Stomach (tissue), 9 donors: Measurements from ENCODE around the gene TP53BP2. TPM values are rescaled to one million over a fixed set of nuclear protein-coding genes. Genes with fewer than 3 reads are reported as not detected.
A peak's percentile ranks its signal among the peaks of the same experiment; 100 is the strongest.

Experiments
- DNase-seq, 2 donors: peaks; one replicate each; pipeline versions ENCODE4 v3.0.0 to v3.0.0-alpha.2; 2013 to 2019
- H3K27ac ChIP-seq, 5 donors: fragments of 200-600 bp in 4 of 5; sonication (generic) in 4 of 5; one replicate each; pipeline ENCODE4 v1.5.1; 2013 to 2019; ENCODE audit warnings: mild to moderate bottlenecking in 1 of 5, moderate library complexity in 1 of 5
- H3K27me3 ChIP-seq, 3 donors: fragments of 200-600 bp; sonication (generic); one replicate each; pipeline ENCODE4 v1.5.1; 2017 to 2019; ENCODE audit warnings: mixed run types in 1 of 3
- H3K36me3 ChIP-seq, 4 donors: fragments of 200-600 bp; sonication (generic); 1 replicate in 3 of 4; 2 replicates in 1 of 4; pipeline ENCODE4 v1.5.1; 2016 to 2019
- H3K4me1 ChIP-seq, 4 donors: fragments of 200-600 bp; sonication (generic); one replicate each; pipeline ENCODE4 v1.5.1; 2016 to 2019
- H3K4me3 ChIP-seq, 4 donors: fragments of 200-600 bp; sonication (generic) in 3 of 4; one replicate each; pipeline ENCODE4 v1.5.1; 2016 to 2019; ENCODE audit warnings: mild to moderate bottlenecking in 1 of 4
- H3K9me3 ChIP-seq, 4 donors: fragments of 200-600 bp; sonication (generic); one replicate each; pipeline ENCODE4 v1.5.1; 2016 to 2019
- CTCF ChIP-seq, 7 experiments: fragments of 450-650 bp in 4 of 7; fragments of 200-600 bp in 3 of 7; sonication (generic) in 3 of 7; IDR thresholded peaks; one replicate each; pipeline ENCODE4 v1.5.1; 2016 to 2019; ENCODE audit warnings: antibody characterized with exemption in 7 of 7, control low read depth in 2 of 7, mild to moderate bottlenecking in 1 of 7
- EP300 ChIP-seq: sonication (generic); formaldehyde crosslinking; IDR thresholded peaks from one replicate; pipeline ENCODE4 v1.6.1; 2017; ENCODE audit warnings: antibody characterized with exemption
- POLR2A ChIP-seq, 4 donors: fragments of 450-650 bp; IDR thresholded peaks; one replicate each; pipeline ENCODE4 v1.6.1; 2016; ENCODE audit warnings: antibody characterized with exemption in 4 of 4, control low read depth in 2 of 4, mild to moderate bottlenecking in 1 of 4, moderate library complexity in 1 of 4
- POLR2AphosphoS5 ChIP-seq, 3 donors: sonication (generic); formaldehyde crosslinking; IDR thresholded peaks; one replicate each; pipeline ENCODE4 v1.6.1; 2016; ENCODE audit warnings: antibody characterized with exemption in 3 of 3
- WGBS, 5 donors: extraction: QIAGEN DNeasy Blood & Tissue Kit in 3 of 5; methylation state at CpG; one replicate each; pipeline versions ENCODE4 v1.1.5 to v1.1.7; 2013 to 2018; 5-methylcytosine and 5-hydroxymethylcytosine counted together
- intact Hi-C: fragments of 100-400 bp; cut with DNase I; formaldehyde crosslinking; loops from one replicate; pipeline ENCODE4 v1.15.1; 2023; ENCODE audit warnings: low total_unique reads
- polyA plus RNA-seq, 3 donors: library from polyadenylated mRNA; stranded (reverse); fragments of 200-250 nt; gene quantifications; one replicate each; pipeline ENCODE4 v1.2.3, GENCODE V29; 2013
- total RNA-seq, 5 donors: library from RNA; depleted of rRNA; stranded (reverse); fragments of >200 nt; gene quantifications; one replicate each; pipeline versions ENCODE4 v1.1.0 to v1.2.3, GENCODE V29; 2014 to 2016
- donor health status: healthy with polysubstance abuse.
- donor health status: Bipolar disorder and iron deficiency.
- donor health status: healthy.

Gene TP53BP2
- total and polyA plus RNA-seq, 8 donors: 6.9 to 157 (median 32.9) TPM

- DNase-seq: peak; percentile 50 to 74
- Histone ChIP-seq H3K9me3 (no peaks in the 10 kb centered on the region), H3K27me3 (no peaks in the 10 kb centered on the region), H3K36me3 (peaks cover 73 to 94% (median 84%) of the 10 kb centered on the region in 4 donors), H3K27ac (peak overlapping the region; percentile 72 to 89 (median 83)), H3K4me1 (peaks cover 22 to 58% (median 32%) of the 10 kb centered on the region in 4 donors), H3K4me3 (peak overlapping the region in 3 of 4 donors; percentile 3 to 50 (median 49))
- intact Hi-C loops: no loop called here
- 15 to 36% (median 22%) methylated on average over 4 of the region's 4 CpGs for WGBS, 5 donors
- no peak for TF ChIP-seq POLR2A (IDR thresholded peaks at IDR 0.05)
- TF ChIP-seq EP300: no peak
- no peak for TF ChIP-seq POLR2AphosphoS5 (IDR thresholded peaks at IDR 0.05)
- no peak for TF ChIP-seq CTCF (IDR thresholded peaks at IDR 0.05)
Observed at GRCh38 chr1:223747838-223748335, 97.9 kb downstream of the TP53BP2 start.

GRCh38 chr1:223745731-223746130 lies 100.0 kb downstream of the TP53BP2 start:
- peak overlapping the region in 1 of 5 donors; percentile 37 for H3K27ac ChIP-seq
- no peak for DNase-seq
- intact Hi-C loops: no loop called here
- H3K4me3 ChIP-seq: no peak overlapping the region
- H3K4me1 ChIP-seq: peaks cover 31 to 79% (median 50%) of the 10 kb centered on the region in 4 donors
- no peak for TF ChIP-seq POLR2AphosphoS5 (IDR thresholded peaks at IDR 0.05)
- H3K27me3 ChIP-seq: no peaks in the 10 kb centered on the region
- H3K36me3 ChIP-seq: peaks cover 52 to 77% (median 62%) of the 10 kb centered on the region in 4 donors
- H3K9me3 ChIP-seq: no peaks in the 10 kb centered on the region
- 90 to 98% (median 94%) methylated on average over 4 of the region's 4 CpGs for WGBS, 5 donors

- DNase-seq: no peak
- Histone ChIP-seq H3K9me3 (no peaks in the 10 kb centered on the region), H3K36me3 (peaks cover 38 to 70% (median 50%) of the 10 kb centered on the region in 4 donors), H3K27me3 (no peaks in the 10 kb centered on the region), H3K4me1 (peaks cover 43 to 88% (median 59%) of the 10 kb centered on the region in 4 donors), H3K27ac (peak overlapping the region in 3 of 5 donors; percentile 2 to 94 (median 51)), H3K4me3 (no peak overlapping the region)
- 65 to 80% (median 72%) methylated on average over 8 to 9 of the region's 9 CpGs for WGBS, 5 donors
- TF ChIP-seq POLR2A (IDR thresholded peaks at IDR 0.05) (no peak), EP300 (no peak), POLR2AphosphoS5 (IDR thresholded peaks at IDR 0.05) (no peak), CTCF (IDR thresholded peaks at IDR 0.05) (no peak)
- intact Hi-C loops: no loop called here
Observed at GRCh38 chr1:223742856-223743517, 102.8 kb downstream of the TP53BP2 start.

GRCh38 chr1:223741861-223742260 lies 103.9 kb downstream of the TP53BP2 start:
- no peak for TF ChIP-seq POLR2AphosphoS5 (IDR thresholded peaks at IDR 0.05)
- TF ChIP-seq CTCF (IDR thresholded peaks at IDR 0.05): no peak
- no peak for TF ChIP-seq EP300
- TF ChIP-seq POLR2A (IDR thresholded peaks at IDR 0.05): no peak
- intact Hi-C loops: no loop called here
- Histone ChIP-seq H3K9me3 (no peaks in the 10 kb centered on the region), H3K27ac (peak overlapping the region; percentile 53 to 94 (median 89)), H3K4me3 (no peak overlapping the region), H3K36me3 (peaks cover 31 to 59% (median 39%) of the 10 kb centered on the region in 4 donors), H3K4me1 (peaks cover 41 to 88% (median 62%) of the 10 kb centered on the region in 4 donors), H3K27me3 (no peaks in the 10 kb centered on the region)
- WGBS, 5 donors: 87 to 94% (median 90%) methylated on average over 6 of the region's 6 CpGs
- no peak for DNase-seq
